ENCODE results near the gene GSG1L.
"Not testable (repeated sequence)": the region's sequence is repeated elsewhere in the genome, so short reads cannot be mapped to it uniquely, and the experiment has no call there.

GSG1L gene

GRCh38 chr16:27756206-27756970 is 307.1 kb downstream of the GSG1L start:
- DNase-seq (ENCODE audit: low read depth in 2 of 2), result no peak

- DNase-seq (ENCODE audit: low read depth in 2 of 2), result no peak
Measured at GRCh38 chr16:27754788-27755690, 308.5 kb downstream of the GSG1L start.

- no peak for DNase-seq (ENCODE audit: low read depth in 2 of 2)
Measured at GRCh38 chr16:27753563-27753962, 310.0 kb downstream of the GSG1L start.

- no peak for DNase-seq (ENCODE audit: low read depth in 2 of 2)
Measured at GRCh38 chr16:27752241-27752640, 311.3 kb downstream of the GSG1L start.

- DNase-seq (ENCODE audit: low read depth in 2 of 2), result no peak
Measured at GRCh38 chr16:27751676-27752075, 311.8 kb downstream of the GSG1L start.

GRCh38 chr16:27751233-27751632 is 312.3 kb downstream of the GSG1L start:
- DNase-seq (ENCODE audit: low read depth in 2 of 2), result no peak

- DNase-seq (ENCODE audit: low read depth in 2 of 2), result no peak
Measured at GRCh38 chr16:27749946-27750345, 313.6 kb downstream of the GSG1L start.

- no peak for DNase-seq (ENCODE audit: low read depth in 2 of 2)
Measured at GRCh38 chr16:27749547-27749875, 314.0 kb downstream of the GSG1L start.

- DNase-seq (ENCODE audit: low read depth in 2 of 2), result peak; percentile 6 to 11
Measured at GRCh38 chr16:27748868-27749546, 314.5 kb downstream of the GSG1L start.

GRCh38 chr16:27747946-27748345 is 315.6 kb downstream of the GSG1L start:
- no peak for DNase-seq (ENCODE audit: low read depth in 2 of 2)

GRCh38 chr16:27746076-27746855 is 317.2 kb downstream of the GSG1L start:
- DNase-seq (ENCODE audit: low read depth in 2 of 2), result no peak

- no peak for DNase-seq (ENCODE audit: low read depth in 2 of 2)
Measured at GRCh38 chr16:27745348-27745747, 318.2 kb downstream of the GSG1L start.

GRCh38 chr16:27743963-27744362 is 319.6 kb downstream of the GSG1L start:
- no peak for DNase-seq (ENCODE audit: low read depth in 2 of 2)

- DNase-seq (ENCODE audit: low read depth in 2 of 2), result not testable (repeated sequence)
Measured at GRCh38 chr16:27743001-27743400, 320.5 kb downstream of the GSG1L start.

GRCh38 chr16:27742333-27742732 is 321.2 kb downstream of the GSG1L start:
- DNase-seq (ENCODE audit: low read depth in 2 of 2), result no peak

GRCh38 chr16:27740496-27741201 is 322.9 kb downstream of the GSG1L start:
- DNase-seq (ENCODE audit: low read depth in 2 of 2), result no peak

- no peak for DNase-seq (ENCODE audit: low read depth in 2 of 2)
Measured at GRCh38 chr16:27739606-27740357, 323.7 kb downstream of the GSG1L start.

GRCh38 chr16:27738596-27738995 is 324.9 kb downstream of the GSG1L start:
- no peak for DNase-seq (ENCODE audit: low read depth in 2 of 2)
